COLO668 (cell line): ENCODE data around the gene CA4.

ENCODE experiments used
- DNase-seq: peaks from one replicate; lab custom pipeline; 2025; ENCODE audit not compliant: unreplicated experiment; lab: John Stamatoyannopoulos, UW

The CA4 gene

GRCh38 chr17:60154616-60155426, 5.0 kb downstream of the CA4 start:
- DNase-seq, result no peak

GRCh38 chr17:60155427-60155814, 5.6 kb downstream of the CA4 start:
- DNase-seq, result no peak

- no peak for DNase-seq
Observed at GRCh38 chr17:60155815-60156214, 6.0 kb downstream of the CA4 start.

GRCh38 chr17:60156746-60157145, 7.0 kb downstream of the CA4 start:
- DNase-seq, result no peak

GRCh38 chr17:60157487-60158040, 7.8 kb downstream of the CA4 start:
- no peak for DNase-seq

GRCh38 chr17:60158751-60159478, 9.1 kb downstream of the CA4 start:
- DNase-seq, result no peak

GRCh38 chr17:60159479-60159866, 9.7 kb downstream of the CA4 start:
- no peak for DNase-seq

- DNase-seq, result no peak
Observed at GRCh38 chr17:60160829-60161501, 11.2 kb downstream of the CA4 start.

GRCh38 chr17:60161598-60162330, 12.0 kb downstream of the CA4 start:
- no peak for DNase-seq

GRCh38 chr17:60163108-60163784, 13.5 kb downstream of the CA4 start:
- no peak for DNase-seq

GRCh38 chr17:60164164-60164563, 14.4 kb downstream of the CA4 start:
- DNase-seq, result no peak

GRCh38 chr17:60164697-60165096, 14.9 kb downstream of the CA4 start:
- DNase-seq, result no peak

GRCh38 chr17:60165223-60165622, 15.4 kb downstream of the CA4 start:
- no peak for DNase-seq

- peak; percentile 21 for DNase-seq
Observed at GRCh38 chr17:60165971-60166370, 16.2 kb downstream of the CA4 start.

GRCh38 chr17:60167065-60167741, 17.4 kb downstream of the CA4 start:
- peak; percentile 17 for DNase-seq

GRCh38 chr17:60168654-60169053, 18.9 kb downstream of the CA4 start:
- no peak for DNase-seq

- no peak for DNase-seq
Observed at GRCh38 chr17:60169921-60170817, 20.4 kb downstream of the CA4 start.

GRCh38 chr17:60170835-60171752, 21.3 kb downstream of the CA4 start:
- peak; percentile 68 for DNase-seq
